HG03097 (cell line): ENCODE data around the gene STARD4.

Experiments
- ATAC-seq: cut with Tn5 transposase; IDR thresholded peaks from one replicate; pipeline ENCODE4 v1.9.1; 2021; ENCODE audit not compliant: unreplicated experiment, low FRiP score

Gene STARD4, protein sequence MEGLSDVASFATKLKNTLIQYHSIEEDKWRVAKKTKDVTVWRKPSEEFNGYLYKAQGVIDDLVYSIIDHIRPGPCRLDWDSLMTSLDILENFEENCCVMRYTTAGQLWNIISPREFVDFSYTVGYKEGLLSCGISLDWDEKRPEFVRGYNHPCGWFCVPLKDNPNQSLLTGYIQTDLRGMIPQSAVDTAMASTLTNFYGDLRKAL

DNA sequence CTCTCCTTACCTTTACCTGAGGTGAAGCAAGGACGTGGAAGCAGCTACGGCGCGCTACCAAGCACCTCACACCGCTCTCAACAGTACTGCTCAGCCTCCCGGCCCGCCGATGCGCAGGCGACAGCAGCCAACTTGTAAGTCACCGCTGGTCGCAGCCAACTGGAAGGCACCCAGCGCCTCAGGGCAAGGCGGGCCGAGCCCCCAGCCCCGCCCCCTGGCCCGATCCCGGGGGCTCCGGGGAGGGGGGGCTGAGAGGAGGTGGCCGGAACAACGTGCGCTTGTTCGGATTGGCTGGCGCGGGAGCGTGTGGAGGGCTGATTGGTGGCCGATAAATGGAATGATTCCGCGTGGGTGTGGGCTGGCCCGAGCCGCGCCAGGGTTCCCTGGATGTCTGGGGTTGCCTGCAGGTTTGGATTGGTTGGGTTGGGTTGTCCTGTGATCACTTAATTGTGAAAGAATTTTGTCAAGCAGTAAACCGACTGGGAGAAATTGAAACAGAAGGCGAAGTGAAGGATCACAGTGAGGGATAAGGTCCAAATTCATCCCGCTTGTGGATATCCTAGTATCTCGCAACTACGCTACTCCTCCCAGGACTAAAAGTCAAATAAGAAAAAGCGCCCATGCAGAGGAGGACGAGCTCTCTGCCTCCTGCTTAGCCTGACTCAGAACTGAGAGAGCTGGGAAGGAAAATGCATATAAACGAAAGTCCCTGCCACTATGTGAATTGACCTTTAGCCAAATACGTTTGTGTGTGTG lies at the start of gene STARD4:
Gene STARD4, minus strand, starts transcription at position 161 of the 756 bp plus-strand sequence. CDS start 5,102 bp downstream, outside the sequence.
- peak; percentile 92 for ATAC-seq

DNA sequence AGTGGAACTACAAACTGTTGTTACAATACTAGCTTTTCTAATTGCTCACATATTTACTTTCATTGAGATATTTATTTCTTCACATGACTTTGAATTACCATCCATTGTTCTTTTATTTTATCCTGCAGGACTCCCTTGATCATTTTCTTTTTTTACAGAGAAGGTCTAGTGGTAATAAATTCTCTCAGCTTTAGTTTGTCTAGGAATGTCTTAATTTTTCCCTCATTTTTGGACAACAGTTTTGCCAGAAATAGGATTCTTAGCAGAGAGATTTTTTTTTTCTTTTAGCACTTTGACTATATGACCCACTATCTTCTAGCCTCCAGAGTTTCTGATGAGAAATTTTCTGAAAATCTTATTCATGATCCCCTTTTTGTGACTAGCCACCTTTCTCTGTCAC lies 47.3 kb upstream of the STARD4 start:
- ATAC-seq, result no peak

DNA sequence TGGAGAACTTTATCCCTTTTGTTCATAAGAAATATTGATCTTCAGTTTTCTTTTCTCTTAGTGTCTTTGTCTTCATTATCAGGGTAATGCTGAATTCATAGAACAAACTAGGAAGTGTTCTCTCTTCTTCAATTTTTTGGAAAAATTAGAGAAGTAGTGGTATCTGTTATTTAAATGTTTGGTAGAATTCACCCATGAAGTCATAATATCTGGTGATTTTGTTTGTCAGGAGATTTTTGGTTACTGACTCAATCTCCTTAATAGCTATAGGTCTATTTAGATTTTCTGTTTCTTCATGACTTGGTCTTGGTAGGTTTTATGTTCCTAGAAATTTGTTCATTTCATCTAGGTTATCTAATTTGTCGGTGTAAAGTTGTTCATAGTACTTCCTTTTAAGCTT lies 45.4 kb upstream of the STARD4 start:
- ATAC-seq, result no peak

DNA sequence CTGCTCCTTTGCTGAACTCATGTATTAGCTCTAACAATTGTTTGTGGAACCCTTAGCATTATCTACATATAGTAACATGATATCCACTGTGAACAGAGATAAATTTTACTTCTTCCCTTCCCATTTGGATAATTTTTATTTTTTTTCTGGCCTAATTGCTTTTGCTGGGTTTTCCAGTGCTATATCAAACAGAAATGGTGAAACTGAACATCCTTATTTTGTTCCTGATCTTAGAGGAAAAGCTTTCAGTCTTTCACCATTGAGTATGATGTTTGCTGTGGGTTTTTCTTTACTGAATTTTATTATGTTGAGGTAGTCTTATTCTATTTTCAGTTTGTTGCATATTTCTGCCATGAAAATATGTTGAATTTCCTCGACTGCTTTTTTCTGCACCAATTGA lies 44.8 kb upstream of the STARD4 start:
- no peak for ATAC-seq

DNA sequence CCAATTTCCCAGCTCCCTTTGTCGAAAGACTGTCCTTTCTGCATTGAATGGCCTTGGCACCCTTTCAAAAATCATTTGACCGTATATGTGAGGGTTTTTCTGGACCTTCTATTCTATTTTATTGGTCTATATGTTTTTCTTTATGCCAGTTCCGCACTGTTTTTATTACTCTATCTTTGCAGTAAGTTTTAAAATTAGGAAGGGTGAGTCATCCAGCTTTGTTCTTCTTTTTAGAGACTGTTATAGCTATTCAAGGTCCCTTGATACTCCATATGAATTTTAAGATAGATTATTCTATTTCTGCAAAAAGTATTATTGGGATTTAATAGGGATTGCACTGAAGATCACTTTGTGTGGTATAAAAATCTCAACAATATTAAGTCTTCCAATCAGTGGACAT lies 44.2 kb upstream of the STARD4 start:
- ATAC-seq, result no peak

DNA sequence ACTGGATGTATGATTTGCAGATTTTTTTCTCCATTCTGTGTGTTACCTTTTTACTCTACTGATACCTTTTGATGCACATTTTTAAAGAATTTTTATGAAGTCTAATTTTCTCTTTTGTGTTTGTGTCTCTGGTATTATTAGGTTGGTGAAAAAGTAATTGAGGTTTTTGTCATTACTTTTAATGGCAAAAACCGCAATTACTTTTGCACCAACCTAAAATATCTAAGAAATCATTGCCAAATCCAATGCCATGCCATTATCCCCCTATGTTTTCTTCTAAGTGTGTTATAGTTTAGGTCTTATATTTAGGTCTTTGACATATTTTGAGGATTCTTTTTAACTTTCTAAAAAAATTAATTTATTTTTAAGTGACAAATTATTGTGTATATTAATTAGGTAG lies 43.4 kb upstream of the STARD4 start:
- ATAC-seq, result no peak

DNA sequence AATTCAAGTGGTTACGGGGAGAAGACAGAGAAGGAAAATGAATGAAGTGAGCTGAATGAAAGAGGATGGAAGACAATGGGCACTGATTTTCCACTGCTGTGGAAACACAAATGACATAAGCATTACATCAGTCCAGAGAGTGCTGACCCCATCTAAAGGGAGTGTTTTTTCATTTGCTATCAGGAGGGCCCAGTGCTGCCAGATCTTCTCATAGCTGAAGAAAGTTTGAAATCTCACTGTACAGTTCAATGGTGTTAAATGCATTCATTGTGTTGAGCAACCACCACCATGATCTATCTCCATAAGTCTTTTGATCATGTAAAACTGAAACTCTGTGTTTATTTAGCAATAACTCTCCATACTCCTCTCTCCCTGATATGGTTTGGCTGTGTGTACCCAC lies 41.5 kb upstream of the STARD4 start:
- ATAC-seq, result no peak

DNA sequence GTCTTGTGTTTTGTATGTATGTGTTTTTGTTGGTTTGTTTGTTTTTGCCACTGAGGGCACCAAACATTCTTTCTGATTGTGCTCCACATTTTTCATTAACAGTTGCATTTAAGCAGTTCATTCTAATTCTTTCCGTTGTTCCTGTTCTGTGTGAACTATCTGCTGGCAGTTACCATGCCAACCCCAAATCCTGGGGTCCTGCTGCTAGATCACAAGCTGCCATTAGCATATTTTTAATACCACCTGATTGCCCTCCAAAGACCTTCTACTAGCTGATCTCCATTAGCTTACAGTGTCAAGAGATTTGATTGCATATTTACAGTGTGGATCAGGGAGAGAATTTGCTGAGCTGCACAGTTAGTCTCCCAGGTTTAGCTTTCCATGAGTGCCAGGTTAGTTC lies 40.6 kb upstream of the STARD4 start:
- ATAC-seq, result no peak

DNA sequence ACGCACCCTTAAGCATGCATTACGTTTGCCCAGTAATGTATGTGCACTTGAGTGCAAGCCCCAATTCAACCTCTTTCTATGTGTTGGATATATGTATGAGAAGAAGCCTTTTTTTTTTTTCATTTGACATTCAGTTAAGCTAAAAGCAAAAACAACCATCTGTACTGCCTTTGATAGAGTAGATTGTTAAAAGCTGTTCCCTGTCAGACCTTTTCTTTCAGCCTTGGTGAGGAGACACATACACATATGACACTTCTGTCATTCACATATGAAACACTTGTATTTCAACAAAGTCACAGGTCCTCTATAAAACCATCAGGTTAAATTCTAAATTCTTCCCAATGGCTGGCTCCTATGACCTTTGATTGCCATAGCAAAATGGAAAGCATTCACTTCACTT lies 40.2 kb upstream of the STARD4 start:
- ATAC-seq, result no peak

DNA sequence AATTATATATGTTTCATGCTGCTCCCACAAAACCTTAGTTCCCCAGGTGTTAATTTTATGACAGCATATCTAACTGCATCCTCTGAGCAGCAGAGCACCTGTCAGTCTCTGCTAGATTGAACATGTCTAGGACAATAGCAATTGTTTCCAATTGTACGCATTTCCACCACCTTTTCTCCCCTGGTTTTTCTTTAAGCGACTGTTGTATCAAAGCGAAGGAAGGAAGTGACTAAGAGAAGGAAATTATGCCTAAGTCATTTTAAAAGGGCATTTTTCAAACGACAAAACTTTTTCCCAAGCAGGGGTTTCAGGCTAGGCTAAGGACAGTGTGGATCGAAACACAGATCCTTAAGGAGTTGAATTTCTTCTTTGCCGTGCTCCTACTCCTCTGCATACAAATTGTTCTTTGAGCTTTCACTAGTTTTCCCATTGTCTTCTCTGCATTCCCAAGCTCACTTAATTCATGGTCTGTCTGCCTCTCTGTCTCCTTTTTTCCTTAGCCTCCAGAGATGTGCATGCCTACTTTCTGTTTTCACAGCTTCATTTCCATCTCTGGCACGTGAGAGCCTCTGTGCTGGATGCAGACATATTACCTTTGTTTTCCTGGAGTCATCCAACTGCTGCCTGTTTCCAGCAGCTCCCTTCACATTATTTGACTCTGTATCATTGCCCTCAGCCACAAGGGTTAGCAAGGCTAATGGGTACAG lies 39.4 kb upstream of the STARD4 start:
- ATAC-seq, result no peak

DNA sequence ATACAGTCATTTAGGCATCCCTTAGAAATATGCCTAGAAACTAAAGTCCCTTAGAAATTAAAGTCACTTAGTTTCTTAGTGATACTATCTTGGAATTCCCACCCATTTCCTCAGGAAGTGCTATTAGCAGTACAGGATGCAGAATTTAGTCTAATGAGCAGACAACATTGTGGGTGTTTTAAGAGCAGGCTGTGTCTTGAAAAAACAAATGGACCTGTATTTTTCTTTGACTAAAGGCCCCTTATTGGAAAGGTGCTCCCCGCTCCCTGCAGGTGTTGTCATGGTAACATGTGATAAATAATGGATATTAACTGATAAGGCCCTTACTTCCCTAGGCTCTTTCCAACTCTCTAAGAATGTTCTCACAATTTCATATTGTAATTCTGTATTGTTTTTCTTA lies 38.8 kb upstream of the STARD4 start:
- ATAC-seq, result no peak

DNA sequence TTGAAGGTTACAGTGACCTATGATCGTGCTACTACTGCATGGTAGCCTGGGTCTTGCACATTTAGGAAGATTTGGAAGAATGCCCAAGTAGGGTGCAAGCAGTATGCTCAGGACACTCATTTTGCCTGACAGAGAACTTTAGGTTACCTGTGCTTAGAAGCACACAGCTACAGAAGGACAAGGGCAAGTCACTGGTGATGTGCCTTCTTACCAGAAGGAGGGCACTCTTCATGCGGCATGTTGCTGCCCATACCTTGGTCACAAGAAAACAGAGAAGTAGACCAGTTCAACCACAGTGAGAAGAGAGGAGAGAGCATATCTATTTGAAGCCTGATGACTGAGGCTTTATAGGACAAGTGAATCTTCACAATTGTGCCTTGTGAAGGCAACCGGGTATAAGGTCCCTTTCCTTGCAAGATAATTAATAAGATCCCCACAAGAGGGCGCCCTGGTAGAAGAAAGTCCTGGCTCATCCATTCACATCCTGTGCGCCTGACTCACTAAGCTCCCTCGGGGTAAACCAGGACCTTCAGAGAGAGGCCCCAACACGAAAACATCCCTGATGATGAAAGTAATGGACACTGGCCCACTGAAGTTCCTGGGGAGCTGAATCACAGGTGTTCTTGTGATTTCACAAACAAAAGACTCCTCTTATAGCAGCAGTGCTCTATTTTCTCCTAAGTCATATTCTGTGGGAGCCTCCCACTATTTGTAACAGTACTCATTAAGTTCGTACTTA lies 38.1 kb upstream of the STARD4 start:
- ATAC-seq, result peak; percentile 75

DNA sequence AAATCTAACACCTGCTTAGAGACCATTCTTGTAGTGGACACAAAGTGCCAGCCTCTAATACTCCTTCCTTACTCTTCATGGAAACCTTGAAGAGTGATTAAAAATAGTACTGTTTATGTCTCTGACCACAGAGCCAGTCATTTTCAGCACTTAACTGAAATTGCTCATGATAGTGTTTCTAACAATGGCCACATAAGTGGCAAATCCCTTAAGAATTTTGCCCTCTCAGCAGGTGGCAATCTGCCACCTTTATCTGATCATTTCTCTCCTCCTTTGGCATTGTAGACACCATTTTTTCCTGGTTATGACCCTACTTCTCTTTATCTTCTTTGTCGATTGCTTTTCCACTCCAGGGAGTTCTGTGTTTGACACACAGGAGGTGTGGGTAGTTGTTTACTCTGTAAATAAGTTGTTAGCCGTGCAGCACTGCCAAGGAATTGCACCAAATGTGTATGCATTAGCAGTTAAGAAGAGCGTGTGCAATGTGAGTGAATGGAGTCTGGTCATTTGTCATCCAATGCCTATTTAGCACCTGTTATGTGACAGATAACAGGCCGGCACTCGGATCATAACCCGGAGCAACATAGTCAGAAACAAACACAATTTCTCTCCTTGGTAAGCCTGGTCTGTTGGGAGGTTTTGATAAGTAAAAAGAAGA lies 36.8 kb upstream of the STARD4 start:
- no peak for ATAC-seq

DNA sequence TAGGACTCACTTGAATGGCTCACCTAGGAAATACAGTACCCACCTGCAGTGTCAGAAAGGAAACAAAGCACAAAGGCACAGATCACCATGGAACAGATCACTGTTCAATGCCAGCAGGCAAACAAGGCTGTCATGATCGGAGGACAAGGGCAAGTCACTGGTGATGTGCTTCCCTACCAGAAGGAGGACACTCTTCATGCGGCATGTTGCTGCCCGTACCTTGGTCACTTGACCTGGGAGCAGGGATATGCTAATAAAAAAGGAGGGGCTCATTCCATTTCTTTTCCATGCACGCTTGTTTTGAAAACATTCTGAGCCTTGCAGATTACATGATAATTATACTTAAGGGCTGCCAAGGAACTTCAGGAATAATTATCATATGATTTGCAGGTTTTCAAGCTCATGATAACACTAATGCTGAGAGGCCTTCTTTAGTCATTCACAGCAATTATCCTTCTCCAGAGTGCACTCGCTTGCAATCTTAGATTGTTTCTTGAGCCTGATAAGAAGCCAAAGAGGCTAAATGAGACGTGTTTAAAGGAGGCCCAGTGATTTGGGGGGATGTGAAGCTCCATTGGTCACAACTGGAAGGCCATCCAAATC lies 36.1 kb upstream of the STARD4 start:
- no peak for ATAC-seq

DNA sequence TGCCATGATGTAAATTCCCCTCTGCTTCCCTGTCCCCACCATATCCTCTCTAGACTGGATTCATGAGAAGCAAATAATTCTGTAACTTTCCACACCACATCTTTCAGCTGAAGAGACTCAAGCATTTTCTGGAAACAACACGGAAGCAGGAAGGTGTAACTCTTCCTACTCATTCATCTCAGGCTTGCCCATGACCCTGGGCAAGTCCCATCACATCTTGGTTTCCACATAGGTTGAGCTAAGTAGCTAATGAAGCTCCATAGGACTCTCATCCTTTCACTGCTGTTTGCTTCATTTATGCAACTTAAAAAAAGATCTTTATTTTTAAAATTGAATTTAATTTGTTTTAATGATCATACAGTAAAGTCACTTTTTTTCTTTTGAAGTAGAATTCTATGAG lies 32.7 kb upstream of the STARD4 start:
- ATAC-seq, result no peak

DNA sequence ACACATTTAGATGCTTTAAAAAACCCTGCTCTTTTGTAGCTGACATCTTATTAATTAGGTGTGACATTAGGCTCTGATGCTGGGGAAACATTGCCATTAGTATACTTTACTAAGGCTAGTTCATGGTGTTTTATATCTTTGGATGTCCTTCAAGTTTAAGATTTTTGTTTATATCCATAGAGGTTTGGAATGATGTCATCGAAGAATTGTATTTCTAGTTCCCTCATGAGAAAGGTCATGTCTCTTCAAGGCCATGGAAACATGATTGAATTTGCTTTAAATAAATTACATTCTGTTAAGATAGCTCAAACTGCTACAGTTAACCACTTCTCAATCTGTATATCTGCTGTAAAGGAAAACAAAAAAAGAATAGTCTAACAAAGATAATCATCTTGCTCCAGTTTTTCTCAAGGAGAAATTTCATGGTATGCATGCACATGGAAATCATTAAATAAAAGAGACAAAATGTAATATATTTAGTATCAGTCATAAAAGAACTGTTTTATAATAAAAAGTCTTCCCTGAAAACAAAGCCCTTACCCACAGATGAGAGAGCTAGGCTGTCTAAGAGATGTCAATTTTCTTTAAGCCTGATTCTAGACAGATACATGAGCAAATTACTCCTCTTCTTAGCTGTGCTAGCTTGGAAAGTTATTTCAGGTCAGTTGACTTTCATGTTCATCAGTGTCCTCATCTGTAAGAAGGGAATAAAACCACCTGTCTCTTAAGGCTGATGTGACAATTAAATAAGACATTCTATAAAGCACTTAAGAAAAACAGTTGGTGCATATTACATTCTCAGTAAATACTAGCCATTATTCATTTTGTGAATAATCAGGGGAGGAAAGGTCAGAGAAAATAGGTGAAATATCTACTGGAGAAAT lies 25.0 kb upstream of the STARD4 start:
- no peak for ATAC-seq

DNA sequence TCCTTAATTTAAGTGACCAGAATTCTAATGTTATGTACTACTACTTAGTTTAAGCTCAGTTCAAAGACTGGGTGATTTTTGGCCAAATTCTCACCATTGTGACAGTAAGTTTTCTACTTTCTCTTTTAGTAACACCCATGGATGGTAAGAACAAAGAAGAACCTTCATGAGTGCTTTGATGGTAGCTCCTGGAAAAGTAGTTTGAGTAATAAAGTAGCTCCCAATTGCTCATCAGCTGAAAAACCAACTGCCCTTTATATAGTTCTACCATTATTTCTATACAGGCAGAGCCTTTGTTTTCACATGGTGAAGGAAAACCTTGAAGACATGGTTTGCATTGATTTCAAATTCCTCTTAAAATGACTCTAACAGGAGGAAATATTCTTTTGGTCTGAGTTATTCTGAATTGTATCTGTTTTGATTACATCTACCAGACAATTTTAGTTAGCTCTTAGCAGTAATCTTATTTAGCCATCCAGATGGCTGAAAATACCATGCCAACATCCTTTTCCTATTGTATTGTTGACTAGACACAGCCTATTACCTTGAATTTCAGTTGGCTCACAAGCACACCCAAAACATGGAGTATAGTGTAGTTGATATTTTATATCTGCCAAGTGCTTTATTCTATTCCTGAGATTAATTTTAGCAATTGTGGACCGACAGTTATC lies 23.7 kb upstream of the STARD4 start:
- no peak for ATAC-seq

DNA sequence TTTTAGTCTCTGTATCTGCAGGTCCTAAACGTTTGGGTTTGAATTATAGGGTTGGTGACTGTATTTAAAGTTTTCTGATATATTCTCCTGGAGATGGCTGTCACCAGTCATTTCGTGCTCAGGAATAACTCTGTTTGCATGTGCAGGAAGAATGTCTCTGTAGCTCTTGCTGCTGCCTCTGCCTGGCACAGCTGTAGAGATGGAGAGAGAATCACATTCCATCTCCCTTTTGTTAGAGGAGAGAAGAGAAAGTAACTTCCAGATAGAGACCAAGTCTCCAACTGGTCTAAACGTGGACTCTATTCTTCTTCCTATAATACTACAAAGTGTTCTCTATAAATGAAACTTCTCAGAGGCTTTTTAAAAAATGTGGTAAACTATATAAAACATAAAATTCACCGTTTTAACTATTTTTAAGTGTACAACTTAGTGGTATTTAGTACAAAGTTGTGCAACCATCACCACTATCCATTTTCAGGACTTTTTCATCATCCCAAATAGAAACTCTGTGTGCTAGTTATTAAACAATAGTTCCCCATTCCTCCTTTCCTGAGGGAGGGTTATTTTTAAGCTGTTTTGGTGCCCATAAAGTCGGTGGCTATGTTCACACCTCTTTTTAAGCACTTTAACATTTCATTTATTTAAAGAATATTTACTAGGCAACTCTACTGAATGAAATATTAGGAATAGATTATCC lies 20.7 kb upstream of the STARD4 start:
- ATAC-seq, result no peak
